GM19328 (cell line): ENCODE data around the gene KIF5C.
A peak's percentile ranks its signal among the peaks of the same experiment; 100 is the strongest.

Experiments used
- ATAC-seq: cut with Tn5 transposase; IDR thresholded peaks from one replicate; pipeline ENCODE4 v1.9.1; 2021; ENCODE audit warnings: mild to moderate bottlenecking, moderate library complexity; ENCODE audit not compliant: unreplicated experiment

KIF5C gene

GRCh38 chr2:148984449-148984848, 109.4 kb downstream of the KIF5C start:
- no peak for ATAC-seq

- ATAC-seq, result no peak
These were observed 112.3 kb downstream of the KIF5C start for GRCh38 chr2:148987286-148987685.

- ATAC-seq, result no peak
These were observed 113.3 kb downstream of the KIF5C start for GRCh38 chr2:148988337-148988736.

- ATAC-seq, result peak; percentile 88
These were observed 115.0 kb downstream of the KIF5C start for GRCh38 chr2:148989882-148990493.

- ATAC-seq, result no peak
These were observed 115.9 kb downstream of the KIF5C start for GRCh38 chr2:148990968-148991367.

- no peak for ATAC-seq
These were observed 117.4 kb downstream of the KIF5C start for GRCh38 chr2:148992448-148992847.

- no peak for ATAC-seq
These were observed 118.3 kb downstream of the KIF5C start for GRCh38 chr2:148993351-148993750.

- no peak for ATAC-seq
These were observed 119.3 kb downstream of the KIF5C start for GRCh38 chr2:148994341-148994740.

GRCh38 chr2:148996805-148997204, 121.8 kb downstream of the KIF5C start:
- no peak for ATAC-seq

GRCh38 chr2:148998165-148998830, 123.3 kb downstream of the KIF5C start:
- ATAC-seq, result no peak

- no peak for ATAC-seq
These were observed 123.8 kb downstream of the KIF5C start for GRCh38 chr2:148998831-148999200.

GRCh38 chr2:148999451-148999921, 124.5 kb downstream of the KIF5C start:
- no peak for ATAC-seq

GRCh38 chr2:149000158-149000938, 125.3 kb downstream of the KIF5C start:
- ATAC-seq, result no peak

- no peak for ATAC-seq
These were observed 126.5 kb downstream of the KIF5C start for GRCh38 chr2:149001496-149001895.

GRCh38 chr2:149002378-149002890, 127.4 kb downstream of the KIF5C start:
- ATAC-seq, result no peak

GRCh38 chr2:149002891-149003740, 128.1 kb downstream of the KIF5C start:
- no peak for ATAC-seq

GRCh38 chr2:149004836-149005235, 129.8 kb downstream of the KIF5C start:
- no peak for ATAC-seq

- ATAC-seq, result no peak
These were observed 130.5 kb downstream of the KIF5C start for GRCh38 chr2:149005471-149006077.

GRCh38 chr2:149006883-149007543, 132.0 kb downstream of the KIF5C start:
- no peak for ATAC-seq

- ATAC-seq, result no peak
These were observed 133.4 kb downstream of the KIF5C start for GRCh38 chr2:149008381-149008780.
